ENCODE results near the gene ATF5. TPM values are rescaled to one million over a fixed set of nuclear protein-coding genes. Genes with fewer than 3 reads are reported as not detected.
A peak's percentile ranks its signal among the peaks of the same experiment; 100 is the strongest.
"Not testable (repeated sequence)": the region's sequence is repeated elsewhere in the genome, so short reads cannot be mapped to it uniquely, and the experiment has no call there.

Gene ATF5
- total RNA-seq, 6 experiments from 2014 or later = 475 to 1,724 (median 619) TPM

DNA sequence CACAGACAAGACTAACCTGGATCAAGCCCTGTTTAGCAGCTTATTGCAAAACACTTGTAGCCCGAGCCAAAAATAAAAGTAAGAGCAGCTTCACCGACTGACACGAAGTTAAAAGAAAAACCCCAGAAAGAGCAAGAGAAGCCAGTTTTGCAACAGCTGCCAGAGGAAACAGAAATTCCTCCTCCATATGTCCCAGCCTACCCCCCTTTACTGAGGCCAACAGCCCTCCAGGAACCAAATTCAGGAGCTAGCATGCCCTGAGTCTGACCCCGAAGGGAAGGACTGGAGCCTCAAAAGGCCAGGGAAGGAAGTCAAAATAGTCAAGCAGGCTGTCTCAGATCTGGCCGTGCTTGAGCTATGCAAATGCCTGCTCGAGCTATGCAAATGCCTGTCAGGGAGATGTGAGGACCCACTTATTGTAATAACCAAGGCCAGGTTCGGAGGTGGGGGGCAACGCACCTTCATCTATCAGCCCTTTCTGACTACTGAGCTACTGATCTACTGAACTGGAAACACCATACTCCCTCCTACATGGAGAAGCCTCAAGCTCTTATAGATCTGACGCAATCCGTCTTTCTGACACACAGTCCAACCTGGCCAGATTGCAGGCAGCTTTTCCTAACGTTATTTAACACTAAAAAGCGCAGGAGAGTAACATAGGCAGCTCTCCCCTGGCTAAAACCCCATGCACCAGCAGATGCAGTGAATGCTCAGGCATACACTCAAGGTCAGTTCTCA, 25.3 kb downstream of the ATF5 start:
- TF ChIP-seq, protein P1, sequence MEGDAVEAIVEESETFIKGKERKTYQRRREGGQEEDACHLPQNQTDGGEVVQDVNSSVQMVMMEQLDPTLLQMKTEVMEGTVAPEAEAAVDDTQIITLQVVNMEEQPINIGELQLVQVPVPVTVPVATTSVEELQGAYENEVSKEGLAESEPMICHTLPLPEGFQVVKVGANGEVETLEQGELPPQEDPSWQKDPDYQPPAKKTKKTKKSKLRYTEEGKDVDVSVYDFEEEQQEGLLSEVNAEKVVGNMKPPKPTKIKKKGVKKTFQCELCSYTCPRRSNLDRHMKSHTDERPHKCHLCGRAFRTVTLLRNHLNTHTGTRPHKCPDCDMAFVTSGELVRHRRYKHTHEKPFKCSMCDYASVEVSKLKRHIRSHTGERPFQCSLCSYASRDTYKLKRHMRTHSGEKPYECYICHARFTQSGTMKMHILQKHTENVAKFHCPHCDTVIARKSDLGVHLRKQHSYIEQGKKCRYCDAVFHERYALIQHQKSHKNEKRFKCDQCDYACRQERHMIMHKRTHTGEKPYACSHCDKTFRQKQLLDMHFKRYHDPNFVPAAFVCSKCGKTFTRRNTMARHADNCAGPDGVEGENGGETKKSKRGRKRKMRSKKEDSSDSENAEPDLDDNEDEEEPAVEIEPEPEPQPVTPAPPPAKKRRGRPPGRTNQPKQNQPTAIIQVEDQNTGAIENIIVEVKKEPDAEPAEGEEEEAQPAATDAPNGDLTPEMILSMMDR (IDR thresholded peaks at IDR 0.05) = no peak
- no peak for TF ChIP-seq POLR2A (IDR thresholded peaks at IDR 0.05)
- Histone ChIP-seq H3K27me3 (no peaks in the 10 kb centered on the region), H3K4me1 (peaks cover 0 to 10% (median 0%) of the 10 kb centered on the region in 4 donors), H3K4me3 (no peak overlapping the region), H3K27ac (no peak overlapping the region), H3K36me3 (no peaks in the 10 kb centered on the region), H3K9me3 (no peaks in the 10 kb centered on the region)
- 11% methylated on average over 9 of the region's 12 CpGs for WGBS (ENCODE audit: insufficient coverage, low coverage, low lambda C conversion rate, missing lambda C conversion rate)
- intact Hi-C loops (cut with DNase I) = no loop called here
- ATAC-seq (peak; percentile 62 to 75 (median 69)), DNase-seq (no peak)

DNA sequence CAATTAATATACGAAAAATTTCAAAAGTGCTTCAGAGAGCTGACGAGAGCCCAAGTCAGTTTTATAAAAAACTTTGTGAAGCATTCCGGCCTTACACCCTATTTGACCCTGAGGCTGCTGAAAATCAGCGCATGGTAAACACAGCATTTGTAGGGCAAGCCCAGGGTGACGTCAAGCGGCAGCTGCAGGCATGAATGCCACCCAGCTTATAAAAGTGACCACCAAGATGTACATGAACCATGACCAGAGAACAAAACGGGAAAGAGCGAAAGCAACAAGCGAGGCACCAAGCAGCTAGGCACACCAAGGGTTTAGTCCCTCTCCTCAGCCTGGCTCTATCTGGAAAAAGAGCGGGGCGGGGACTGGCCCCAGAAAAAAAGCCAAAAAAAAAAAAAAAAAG, 25.9 kb downstream of the ATF5 start:
- H3K4me3 ChIP-seq = no peak overlapping the region
- no peak overlapping the region for H3K27ac ChIP-seq
- no peak for ATAC-seq
- H3K36me3 ChIP-seq = no peaks in the 10 kb centered on the region
- H3K4me1 ChIP-seq = peaks cover 0 to 10% (median 0%) of the 10 kb centered on the region in 4 donors
- no peak for DNase-seq
- TF ChIP-seq, protein P1 (IDR thresholded peaks at IDR 0.05) = no peak
- TF ChIP-seq POLR2A (IDR thresholded peaks at IDR 0.05) = no peak
- WGBS (ENCODE audit: insufficient coverage, low coverage, low lambda C conversion rate, missing lambda C conversion rate) = 56% methylated on average over 11 of the region's 11 CpGs
- H3K9me3 ChIP-seq = no peaks in the 10 kb centered on the region
- no peaks in the 10 kb centered on the region for H3K27me3 ChIP-seq
- intact Hi-C loops (cut with DNase I) = no loop called here

DNA sequence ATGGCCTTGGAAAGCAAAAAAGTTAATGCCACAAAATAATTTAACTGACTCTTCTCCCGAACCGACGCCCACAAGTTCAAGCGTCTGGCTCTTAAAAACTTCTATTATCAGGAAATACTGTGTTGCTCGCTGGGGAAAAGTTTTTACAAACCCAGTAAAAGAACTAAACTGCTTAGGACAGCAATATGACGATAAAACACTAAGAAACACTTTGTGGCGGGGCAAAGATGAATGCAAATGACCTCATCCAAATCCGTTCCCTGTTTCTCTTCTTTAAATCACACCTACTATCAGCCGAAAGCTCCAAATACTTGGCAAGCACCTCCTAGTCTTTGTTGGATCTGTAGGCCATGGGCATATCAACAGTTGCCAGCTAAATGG, 27.1 kb downstream of the ATF5 start:
- Histone ChIP-seq H3K9me3 (no peaks in the 10 kb centered on the region), H3K36me3 (no peaks in the 10 kb centered on the region), H3K27me3 (no peaks in the 10 kb centered on the region), H3K4me3 (no peak overlapping the region), H3K27ac (no peak overlapping the region), H3K4me1 (peaks cover 0 to 10% (median 0%) of the 10 kb centered on the region in 4 donors)
- TF ChIP-seq, protein P1 (IDR thresholded peaks at IDR 0.05) = no peak
- no peak for TF ChIP-seq POLR2A (IDR thresholded peaks at IDR 0.05)
- WGBS (ENCODE audit: insufficient coverage, low coverage, low lambda C conversion rate, missing lambda C conversion rate) = 37% methylated on average over 9 of the region's 9 CpGs
- intact Hi-C loops (cut with DNase I) = no loop called here
- ATAC-seq = no peak
- no peak for DNase-seq

DNA sequence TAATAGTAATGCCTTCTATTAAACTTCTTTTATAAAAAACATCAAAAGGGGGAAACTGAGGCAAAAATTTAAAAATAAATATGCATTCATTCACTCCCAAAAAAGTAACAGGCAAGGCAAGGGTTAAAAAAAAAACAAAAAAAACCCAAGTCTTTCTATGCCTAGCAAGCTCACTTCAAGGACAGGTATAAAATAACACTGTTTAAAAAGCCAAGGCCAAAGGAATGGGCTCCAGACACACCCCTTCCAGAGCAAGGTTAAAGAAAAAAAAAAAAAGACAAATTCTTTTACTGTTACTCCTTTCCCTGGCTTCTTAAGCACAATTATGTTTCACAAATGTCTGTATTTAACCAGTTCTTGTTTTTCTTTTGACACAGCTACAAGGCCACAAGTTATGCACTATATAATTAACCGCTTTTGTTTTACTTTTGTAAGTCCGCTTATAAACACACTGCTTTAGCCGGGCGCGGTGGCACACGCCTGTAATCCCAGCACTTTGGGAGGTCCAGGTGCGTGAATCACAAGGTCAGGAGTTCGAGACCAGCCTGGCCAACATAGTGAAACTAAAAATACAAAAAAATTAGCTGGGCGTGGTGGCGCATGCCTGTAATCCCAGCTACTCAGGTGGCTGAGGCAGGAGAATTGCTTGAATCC, 28.4 kb downstream of the ATF5 start:
- no peak overlapping the region for H3K4me3 ChIP-seq
- TF ChIP-seq POLR2A (IDR thresholded peaks at IDR 0.05) = no peak
- TF ChIP-seq, protein P1 (IDR thresholded peaks at IDR 0.05) = no peak
- WGBS (ENCODE audit: insufficient coverage, low coverage, low lambda C conversion rate, missing lambda C conversion rate) = 80% methylated on average over 6 of the region's 10 CpGs
- no peaks in the 10 kb centered on the region for H3K9me3 ChIP-seq
- H3K4me1 ChIP-seq = peaks cover 0 to 10% (median 0%) of the 10 kb centered on the region in 4 donors
- intact Hi-C loops (cut with DNase I) = no loop called here
- no peak overlapping the region for H3K27ac ChIP-seq
- H3K36me3 ChIP-seq = no peaks in the 10 kb centered on the region
- ATAC-seq = no peak
- no peak for DNase-seq
- no peaks in the 10 kb centered on the region for H3K27me3 ChIP-seq

GRCh38 chr19:49958144-49958543, 29.1 kb downstream of the ATF5 start:
- H3K4me3 ChIP-seq; H3K27ac ChIP-seq; H3K36me3 ChIP-seq; H3K27me3 ChIP-seq; ATAC-seq; DNase-seq; intact Hi-C loops (cut with DNase I); H3K9me3 ChIP-seq: not testable (repeated sequence)
- WGBS (ENCODE audit: insufficient coverage, low coverage, low lambda C conversion rate, missing lambda C conversion rate) = 47% methylated on average over 4 of the region's 9 CpGs
- H3K4me1 ChIP-seq = peaks cover 0 to 10% (median 0%) of the 10 kb centered on the region in 4 donors

- H3K27ac ChIP-seq; ATAC-seq; H3K9me3 ChIP-seq; intact Hi-C loops (cut with DNase I); DNase-seq; H3K36me3 ChIP-seq; H3K4me3 ChIP-seq; H3K27me3 ChIP-seq; H3K4me1 ChIP-seq: not testable (repeated sequence)
- WGBS (ENCODE audit: insufficient coverage, low coverage, low lambda C conversion rate, missing lambda C conversion rate) = 20% methylated on average over 1 of the region's 13 CpGs
Observed at GRCh38 chr19:49958596-49958995, 29.6 kb downstream of the ATF5 start.

DNA sequence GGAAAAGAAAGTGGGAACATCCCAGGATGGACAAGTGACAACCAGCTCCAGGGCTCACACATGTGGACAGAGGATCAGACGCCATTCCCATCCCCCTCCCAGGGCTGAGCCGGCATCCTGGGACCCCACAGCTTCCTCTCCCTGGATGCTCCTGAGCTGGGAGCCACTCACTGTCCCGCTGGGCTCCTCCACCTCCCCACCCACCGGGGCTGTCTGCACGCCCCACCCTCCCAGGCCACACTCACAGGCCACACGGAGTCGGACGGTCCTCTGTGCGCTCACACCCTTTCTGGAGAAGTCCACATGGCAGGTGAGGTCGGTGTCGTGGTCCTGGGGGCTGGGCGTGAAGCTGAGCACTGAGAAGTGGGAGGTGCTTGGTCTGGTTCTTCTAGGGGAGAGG, 30.9 kb downstream of the ATF5 start:
- H3K27ac ChIP-seq; H3K9me3 ChIP-seq; intact Hi-C loops (cut with DNase I); H3K4me3 ChIP-seq; DNase-seq; H3K4me1 ChIP-seq; H3K27me3 ChIP-seq; H3K36me3 ChIP-seq: not testable (repeated sequence)
- ATAC-seq = peak in 1 of 4 donors; percentile 8
- WGBS (ENCODE audit: insufficient coverage, low coverage, low lambda C conversion rate, missing lambda C conversion rate) = no CpG with 5 or more reads among the region's 12 CpGs

All from right lobe of liver (tissue), 6 donors.